ENCODE data around the gene CD19. TPM values are rescaled to one million over a fixed set of nuclear protein-coding genes. Genes with fewer than 3 reads are reported as not detected.

Gene CD19
- total RNA-seq, 6 experiments from 2014 or later, result not detected

GRCh38 chr16:28898942-28899341 is 32.8 kb upstream of the CD19 start:
- Mint-ChIP-seq H3K4me3 (no peak overlapping the region), H3K27ac (no peak overlapping the region), H3K9me3 (no peaks in the 10 kb centered on the region), H3K36me3 (ENCODE audit: low read depth) (no peaks in the 10 kb centered on the region), H3K4me1 (ENCODE audit: low read depth) (no peaks in the 10 kb centered on the region), H3K27me3 (ENCODE audit: insufficient read depth) (peaks cover 4% of the 10 kb centered on the region; the same call in 1 of the 2 replicates)
- no peak for DNase-seq
- no peak for TF ChIP-seq CTCF (IDR thresholded peaks at IDR 0.05)

- Mint-ChIP-seq H3K27ac (no peak overlapping the region), H3K36me3 (ENCODE audit: low read depth) (no peaks in the 10 kb centered on the region), H3K4me1 (ENCODE audit: low read depth) (no peaks in the 10 kb centered on the region), H3K9me3 (no peaks in the 10 kb centered on the region), H3K27me3 (ENCODE audit: insufficient read depth) (peaks cover 4% of the 10 kb centered on the region; the same call in 1 of the 2 replicates), H3K4me3 (no peak overlapping the region)
- no peak for TF ChIP-seq CTCF (IDR thresholded peaks at IDR 0.05)
- DNase-seq, result no peak
These were observed 31.7 kb upstream of the CD19 start for GRCh38 chr16:28899882-28900590.

GRCh38 chr16:28900601-28901000 is 31.2 kb upstream of the CD19 start:
- DNase-seq, result no peak
- Mint-ChIP-seq H3K4me3 (no peak overlapping the region; the same call in 1 of the 2 replicates), H3K36me3 (ENCODE audit: low read depth) (no peaks in the 10 kb centered on the region), H3K9me3 (no peaks in the 10 kb centered on the region), H3K27me3 (ENCODE audit: insufficient read depth) (peaks cover 4% of the 10 kb centered on the region; the same call in 1 of the 2 replicates), H3K4me1 (ENCODE audit: low read depth) (no peaks in the 10 kb centered on the region), H3K27ac (no peak overlapping the region)
- no peak for TF ChIP-seq CTCF (IDR thresholded peaks at IDR 0.05)

- no peak overlapping the region for H3K27ac Mint-ChIP-seq
- H3K36me3 Mint-ChIP-seq (ENCODE audit: low read depth), result no peaks in the 10 kb centered on the region
- no peak overlapping the region for H3K4me3 Mint-ChIP-seq
- peaks cover 4% of the 10 kb centered on the region; the same call in 1 of the 2 replicates for H3K27me3 Mint-ChIP-seq (ENCODE audit: insufficient read depth)
- TF ChIP-seq CTCF (IDR thresholded peaks at IDR 0.05), result no peak
- no peaks in the 10 kb centered on the region for H3K4me1 Mint-ChIP-seq (ENCODE audit: low read depth)
- DNase-seq, result no peak
- no peaks in the 10 kb centered on the region for H3K9me3 Mint-ChIP-seq
These were observed 29.9 kb upstream of the CD19 start for GRCh38 chr16:28901862-28902261.

- no peak overlapping the region for H3K4me3 Mint-ChIP-seq
- no peak overlapping the region for H3K27ac Mint-ChIP-seq
- no peak for DNase-seq
- no peaks in the 10 kb centered on the region for H3K36me3 Mint-ChIP-seq (ENCODE audit: low read depth)
- no peaks in the 10 kb centered on the region for H3K4me1 Mint-ChIP-seq (ENCODE audit: low read depth)
- H3K9me3 Mint-ChIP-seq, result no peaks in the 10 kb centered on the region
- peaks cover 4% of the 10 kb centered on the region; the same call in 1 of the 2 replicates for H3K27me3 Mint-ChIP-seq (ENCODE audit: insufficient read depth)
- TF ChIP-seq CTCF (IDR thresholded peaks at IDR 0.05), result no peak
These were observed 28.9 kb upstream of the CD19 start for GRCh38 chr16:28902909-28903308.
